GM18867 (cell line): Measurements from ENCODE around the gene TNFSF13.
A peak's percentile ranks its signal among the peaks of the same experiment; 100 is the strongest.

ENCODE experiments used
- ATAC-seq: cut with Tn5 transposase; IDR thresholded peaks from one replicate; pipeline ENCODE4 v1.9.1; 2021; ENCODE audit warnings: mild to moderate bottlenecking, moderate library complexity; ENCODE audit not compliant: unreplicated experiment

The TNFSF13 gene

DNA sequence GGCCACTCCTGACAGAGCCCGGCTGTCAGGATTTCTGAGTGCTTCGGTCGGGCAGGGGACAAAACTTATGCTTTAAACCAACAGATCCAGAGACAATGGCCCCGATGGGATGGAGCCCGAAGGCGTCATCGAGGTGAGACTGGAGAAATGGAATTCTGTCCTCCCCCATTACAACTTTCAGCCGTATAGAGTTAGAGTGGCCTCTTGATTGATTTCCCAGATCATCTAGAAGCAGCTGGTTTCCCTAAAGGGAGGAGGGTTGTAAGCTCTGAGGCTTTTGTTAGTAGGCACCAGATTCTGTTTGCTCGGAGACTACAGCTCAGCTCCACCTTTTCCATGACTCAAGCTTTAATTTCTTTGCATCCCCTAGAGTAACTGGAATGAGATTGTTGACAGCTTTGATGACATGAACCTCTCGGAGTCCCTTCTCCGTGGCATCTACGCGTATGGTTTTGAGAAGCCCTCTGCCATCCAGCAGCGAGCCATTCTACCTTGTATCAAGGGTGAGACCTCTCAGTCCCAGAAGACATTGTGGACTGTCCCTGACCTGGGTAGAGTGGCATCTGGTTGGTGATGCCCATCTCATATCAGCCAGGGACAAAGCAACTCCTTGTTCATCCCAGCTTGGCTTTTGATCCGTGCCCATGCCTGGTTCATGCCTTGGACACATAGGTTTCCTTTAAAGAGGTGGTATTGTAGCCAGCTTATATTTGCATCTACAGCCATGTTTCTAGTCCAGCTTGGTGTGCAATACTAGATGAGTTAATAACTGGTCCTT, 15.8 kb downstream of the TNFSF13 start:
- no peak for ATAC-seq

GRCh38 chr17:7575481-7575883, 16.9 kb downstream of the TNFSF13 start:
- no peak for ATAC-seq

GRCh38 chr17:7575959-7576358, 17.4 kb downstream of the TNFSF13 start:
- no peak for ATAC-seq

- no peak for ATAC-seq
Measured at GRCh38 chr17:7576432-7576937, 17.9 kb downstream of the TNFSF13 start.

GRCh38 chr17:7577327-7578199, 19.0 kb downstream of the TNFSF13 start:
- no peak for ATAC-seq

DNA sequence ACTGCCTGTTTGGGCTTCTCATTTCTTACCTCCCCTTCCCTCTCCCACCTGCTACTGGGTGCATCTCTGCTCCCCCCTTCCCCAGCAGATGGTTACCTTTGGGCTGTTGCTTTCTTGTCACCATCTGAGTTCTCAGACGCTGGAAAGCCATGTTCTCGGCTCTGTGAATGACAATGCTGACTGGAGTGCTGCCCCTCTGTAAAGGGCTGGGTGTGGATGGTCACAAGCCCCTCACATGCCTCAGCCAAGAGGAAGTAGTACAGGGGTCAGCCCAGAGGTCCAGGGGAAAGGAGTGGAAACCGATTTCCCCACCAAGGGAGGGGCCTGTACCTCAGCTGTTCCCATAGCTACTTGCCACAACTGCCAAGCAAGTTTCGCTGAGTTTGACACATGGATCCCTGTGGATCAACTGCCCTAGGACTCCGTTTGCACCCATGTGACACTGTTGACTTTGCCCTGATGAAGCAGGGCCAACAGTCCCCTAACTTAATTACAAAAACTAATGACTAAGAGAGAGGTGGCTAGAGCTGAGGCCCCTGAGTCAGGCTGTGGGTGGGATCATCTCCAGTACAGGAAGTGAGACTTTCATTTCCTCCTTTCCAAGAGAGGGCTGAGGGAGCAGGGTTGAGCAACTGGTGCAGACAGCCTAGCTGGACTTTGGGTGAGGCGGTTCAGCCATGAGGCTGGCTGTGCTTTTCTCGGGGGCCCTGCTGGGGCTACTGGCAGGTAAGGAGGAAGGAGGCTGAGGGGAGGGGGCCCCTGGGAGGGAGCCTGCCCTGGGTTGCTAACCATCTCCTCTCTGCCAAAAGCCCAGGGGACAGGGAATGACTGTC, 20.7 kb downstream of the TNFSF13 start, which contains the start of gene CD68:
Gene CD68 (plus strand): TSS at position 638 of the 833 bp plus-strand sequence. CDS start 40 bp downstream, at position 678.
- peak; percentile 34 for ATAC-seq

GRCh38 chr17:7579834-7580603, 21.5 kb downstream of the TNFSF13 start:
- ATAC-seq = no peak

- no peak for ATAC-seq
Measured at GRCh38 chr17:7580604-7581575, 22.3 kb downstream of the TNFSF13 start.

- no peak for ATAC-seq
Measured at GRCh38 chr17:7582396-7583252, 24.1 kb downstream of the TNFSF13 start.

DNA sequence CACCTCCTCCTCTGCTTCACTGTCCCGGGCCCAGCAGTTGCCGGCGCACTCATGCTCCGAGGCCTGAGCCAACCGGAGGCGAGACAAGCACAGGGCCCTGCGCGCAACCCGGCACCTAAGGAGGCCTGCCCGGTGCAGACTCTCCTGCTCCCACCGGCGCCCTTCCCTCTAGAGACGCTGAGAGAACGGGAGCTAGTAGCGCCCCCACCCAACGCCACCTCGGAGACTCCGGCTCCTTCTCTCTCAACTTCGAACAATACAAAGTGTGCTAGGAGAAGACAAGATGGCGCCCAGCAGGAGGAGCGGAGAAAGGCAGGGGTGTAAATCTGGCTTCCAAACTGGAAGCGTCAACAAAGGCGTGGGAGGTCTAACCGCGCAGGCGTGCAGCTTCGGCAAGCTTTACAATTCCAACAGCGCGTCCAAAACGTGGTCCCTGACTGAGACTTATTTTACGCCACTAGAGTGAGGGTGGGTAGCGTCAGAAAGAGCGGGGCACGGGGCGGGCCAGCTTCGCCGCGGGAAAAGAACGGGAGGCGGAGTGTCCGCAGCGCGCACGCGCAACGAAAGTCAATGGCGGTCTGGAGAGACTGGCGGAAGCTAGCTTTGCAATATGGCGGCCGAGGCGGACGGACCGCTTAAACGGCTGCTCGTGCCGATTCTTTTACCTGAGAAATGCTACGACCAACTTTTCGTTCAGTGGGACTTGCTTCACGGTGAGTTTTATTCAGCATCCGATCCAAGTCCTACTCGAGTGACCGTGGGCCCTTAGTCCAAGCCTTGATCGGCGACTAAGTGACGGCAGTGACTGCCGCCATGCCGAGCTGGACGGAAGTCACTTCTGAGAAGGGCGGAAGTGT, 24.9 kb downstream of the TNFSF13 start, which contains the start of gene MPDU1:
Gene MPDU1 (plus strand): TSS at position 600 of the 857 bp plus-strand sequence. CDS start 11 bp downstream, at position 611.
- ATAC-seq = peak; percentile 65

GRCh38 chr17:7586673-7587419, 28.3 kb downstream of the TNFSF13 start:
- no peak for ATAC-seq

DNA sequence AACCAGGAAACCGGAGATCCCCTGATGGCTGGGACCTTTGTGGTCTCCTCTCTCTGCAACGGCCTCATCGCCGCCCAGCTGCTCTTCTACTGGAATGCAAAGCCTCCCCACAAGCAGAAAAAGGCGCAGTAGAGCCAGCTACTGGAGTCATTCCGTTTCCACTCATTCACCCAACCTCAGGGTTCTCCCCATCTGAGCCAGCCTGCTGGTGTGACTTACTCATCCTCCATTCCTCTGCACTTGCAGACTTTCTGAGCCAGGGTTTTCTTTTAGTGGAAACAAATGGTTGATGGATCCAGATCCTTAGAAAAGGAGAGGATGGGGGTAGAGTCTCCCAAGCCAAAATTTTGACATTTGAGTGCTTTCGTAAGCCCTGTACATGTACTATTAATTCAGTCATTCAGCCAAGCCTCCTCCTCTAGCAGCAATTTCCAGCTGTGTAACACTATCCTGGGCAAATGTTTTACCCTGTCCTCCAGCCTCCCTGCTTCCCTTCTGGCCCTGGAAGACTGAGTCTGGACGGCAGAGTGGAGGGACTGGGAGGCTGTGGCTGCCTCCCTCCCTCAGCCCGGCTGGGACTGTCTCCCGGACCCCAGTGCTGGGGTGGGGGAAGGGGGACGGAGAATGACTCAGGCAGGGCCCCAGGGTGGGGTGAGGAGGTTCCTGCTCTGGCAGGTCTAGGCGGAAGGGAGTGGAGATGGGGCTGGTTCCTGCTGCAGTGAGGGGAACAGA, 29.0 kb downstream of the TNFSF13 start:
- ATAC-seq = no peak

DNA sequence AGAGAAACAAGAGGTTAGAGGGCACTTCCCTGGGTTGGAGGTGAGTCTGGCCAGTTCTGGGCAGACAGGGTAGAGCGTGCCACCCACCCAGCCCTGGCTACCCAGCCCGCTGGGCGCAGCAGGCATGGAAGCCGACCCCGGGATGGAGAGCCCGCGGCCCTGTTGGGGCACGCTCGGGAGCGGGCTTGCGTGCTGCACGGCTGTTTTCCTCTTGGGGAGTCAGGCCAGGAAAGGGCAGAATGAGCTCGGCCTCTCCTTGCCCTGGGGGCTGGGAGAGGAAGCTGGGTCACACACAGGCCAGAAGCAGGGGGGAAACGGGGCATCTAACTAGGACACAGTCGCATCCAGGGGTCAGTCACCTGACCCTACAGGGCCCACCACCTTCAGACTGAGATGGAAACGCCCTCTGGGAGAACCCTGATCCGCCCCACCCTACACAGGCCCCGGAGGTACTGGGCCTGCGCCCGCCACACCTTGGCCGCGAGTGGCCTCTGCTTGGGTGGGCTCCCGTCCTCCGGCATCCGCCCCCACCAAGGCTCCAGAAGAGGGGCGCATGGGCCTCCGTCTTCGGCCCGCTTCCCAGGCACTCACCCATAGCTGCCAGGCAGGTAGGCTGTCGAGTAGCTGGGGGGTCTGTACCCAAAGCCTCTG, 30.1 kb downstream of the TNFSF13 start:
- no peak for ATAC-seq

DNA sequence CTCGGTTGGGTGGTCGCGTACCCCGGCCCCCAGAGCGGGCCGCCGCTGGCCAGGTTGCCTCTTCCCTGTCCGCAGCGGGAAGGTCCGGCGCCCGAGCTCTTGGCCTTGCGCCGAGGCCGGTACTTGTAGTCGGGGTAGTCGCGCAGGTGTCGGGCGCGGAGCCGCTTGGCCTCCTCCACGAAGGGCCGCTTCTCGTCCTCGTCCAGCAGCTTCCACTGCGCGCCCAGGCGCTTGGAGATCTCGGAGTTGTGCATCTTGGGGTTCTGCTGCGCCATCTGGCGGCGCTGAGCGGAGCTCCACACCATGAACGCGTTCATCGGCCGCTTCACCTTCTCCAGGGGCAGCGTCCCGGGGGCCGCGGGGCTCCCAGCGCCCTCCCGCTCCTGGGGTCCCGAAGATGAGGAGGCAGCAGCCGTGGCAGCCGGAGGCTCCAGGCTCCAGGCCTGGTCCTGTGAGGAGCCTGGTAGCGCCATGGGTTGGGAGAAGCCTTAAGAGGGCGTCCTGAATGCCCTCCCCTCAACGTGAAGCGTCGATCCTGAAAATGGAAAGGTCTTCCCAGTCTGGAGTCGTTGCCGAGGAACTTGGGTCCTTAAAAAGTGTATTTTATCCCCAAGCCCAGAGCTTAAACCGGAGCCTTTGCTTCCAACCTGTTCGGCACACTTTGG, 30.8 kb downstream of the TNFSF13 start:
- no peak for ATAC-seq
